ENCODE measurements around the gene PLK2. TPM values are rescaled to one million over a fixed set of nuclear protein-coding genes. Genes with fewer than 3 reads are reported as not detected.

The PLK2 gene
- total RNA-seq, 6 donors from 2014 or later = 29.4 to 82.5 (median 59.2) TPM

DNA sequence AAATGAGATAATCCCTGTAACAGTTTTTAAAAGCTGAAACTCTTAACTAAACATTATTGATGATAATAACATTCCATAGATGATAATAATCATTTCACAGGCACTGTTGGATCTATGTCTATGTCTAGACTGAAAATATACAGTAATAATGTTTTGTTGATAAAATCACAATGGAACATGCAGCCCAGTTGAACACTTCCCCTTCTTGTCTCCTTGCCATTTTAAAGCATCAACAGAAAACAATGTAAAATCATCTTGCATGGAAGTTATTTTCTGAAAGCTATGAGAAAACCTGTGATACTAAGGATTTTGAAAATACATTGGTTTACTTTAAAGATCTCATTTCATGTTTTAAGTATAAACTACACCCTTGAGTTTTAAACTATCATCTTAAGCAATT is 33.3 kb upstream of the PLK2 start:
- Histone ChIP-seq H3K27me3 (no peaks in the 10 kb centered on the region), H3K4me3 (no peak overlapping the region), H3K36me3 (no peaks in the 10 kb centered on the region), H3K27ac (no peak overlapping the region), H3K9me3 (no peaks in the 10 kb centered on the region), H3K4me1 (no peaks in the 10 kb centered on the region)
- ATAC-seq (ENCODE audit: low FRiP score in 2 of 2) = no peak
- DNase-seq = no peak
- TF ChIP-seq POLR2A (IDR thresholded peaks at IDR 0.05) (no peak), EP300 (IDR thresholded peaks at IDR 0.05) (no peak), POLR2AphosphoS5 (IDR thresholded peaks at IDR 0.05) (no peak), CTCF (IDR thresholded peaks at IDR 0.05) (no peak)

DNA sequence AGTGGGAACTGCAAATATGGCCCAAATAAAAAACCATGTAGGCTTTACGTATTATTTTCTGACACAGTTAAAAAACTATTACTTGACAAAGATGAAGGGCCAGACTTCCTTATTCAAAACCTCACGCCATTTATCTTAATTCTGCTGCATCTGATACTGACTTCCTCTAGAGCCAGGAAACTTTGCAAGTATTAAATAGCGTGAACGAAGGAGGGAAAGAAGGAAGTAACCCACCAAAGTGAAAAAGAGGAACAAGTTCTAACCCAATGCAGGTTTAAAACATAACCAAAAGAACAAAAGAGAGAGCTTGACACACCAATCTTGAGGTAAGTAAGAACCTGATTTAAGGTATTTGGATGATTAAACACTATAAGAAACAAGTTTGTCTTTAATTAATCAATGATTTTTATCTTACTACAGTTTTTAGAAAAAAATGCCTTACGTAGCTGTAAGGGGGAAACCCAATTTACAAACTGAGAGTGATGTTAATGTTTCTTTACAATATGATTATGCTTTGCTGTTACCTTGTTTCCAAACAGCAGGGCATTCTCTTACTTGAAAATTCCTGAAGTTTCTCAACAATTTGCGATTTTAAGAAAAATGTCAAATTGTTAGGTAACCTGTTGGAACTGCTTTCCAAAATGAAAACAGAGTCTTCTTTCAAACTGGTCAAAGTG is 31.5 kb upstream of the PLK2 start, which contains the start of gene GAPT:
GAPT (plus strand) TSS at position 220 of the 677 bp plus-strand sequence. CDS start 3,102 bp downstream, outside the sequence.
- TF ChIP-seq POLR2A (IDR thresholded peaks at IDR 0.05) = no peak
- TF ChIP-seq POLR2AphosphoS5 (IDR thresholded peaks at IDR 0.05) = no peak
- TF ChIP-seq EP300 (IDR thresholded peaks at IDR 0.05) = no peak
- no peak for TF ChIP-seq CTCF (IDR thresholded peaks at IDR 0.05)

GRCh38 chr5:58490402-58491050 is 30.6 kb upstream of the PLK2 start:
- Histone ChIP-seq H3K4me3 (no peak overlapping the region), H3K9me3 (no peaks in the 10 kb centered on the region), H3K4me1 (no peaks in the 10 kb centered on the region), H3K36me3 (no peaks in the 10 kb centered on the region), H3K27me3 (no peaks in the 10 kb centered on the region), H3K27ac (no peak overlapping the region)
- DNase-seq = no peak
- no peak for ATAC-seq (ENCODE audit: low FRiP score in 2 of 2)
- no peak for TF ChIP-seq CTCF (IDR thresholded peaks at IDR 0.05)
- TF ChIP-seq EP300 (IDR thresholded peaks at IDR 0.05) = no peak
- no peak for TF ChIP-seq POLR2A (IDR thresholded peaks at IDR 0.05)
- TF ChIP-seq POLR2AphosphoS5 (IDR thresholded peaks at IDR 0.05) = no peak
- WGBS, 2 donors = 53 to 70% methylated on average over 4 of the region's 4 CpGs

More for the DNA sequence above, 31.5 kb upstream of the PLK2 start, which contains the start of gene GAPT:
- no peak for DNase-seq
- H3K27me3 ChIP-seq = no peaks in the 10 kb centered on the region
- no peaks in the 10 kb centered on the region for H3K36me3 ChIP-seq
- H3K27ac ChIP-seq = peak within 1 kb of the TSS in 1 of 4 donors; percentile 36
- H3K4me3 ChIP-seq = peak within 1 kb of the TSS in 1 of 4 donors; percentile 3
- peak in 1 of 2 donors; percentile 70 for ATAC-seq (ENCODE audit: low FRiP score in 2 of 2)
- H3K4me1 ChIP-seq = no peaks in the 10 kb centered on the region
- no peaks in the 10 kb centered on the region for H3K9me3 ChIP-seq
- WGBS, 2 donors = 43 to 58% methylated on average over 6 of the region's 6 CpGs

DNA sequence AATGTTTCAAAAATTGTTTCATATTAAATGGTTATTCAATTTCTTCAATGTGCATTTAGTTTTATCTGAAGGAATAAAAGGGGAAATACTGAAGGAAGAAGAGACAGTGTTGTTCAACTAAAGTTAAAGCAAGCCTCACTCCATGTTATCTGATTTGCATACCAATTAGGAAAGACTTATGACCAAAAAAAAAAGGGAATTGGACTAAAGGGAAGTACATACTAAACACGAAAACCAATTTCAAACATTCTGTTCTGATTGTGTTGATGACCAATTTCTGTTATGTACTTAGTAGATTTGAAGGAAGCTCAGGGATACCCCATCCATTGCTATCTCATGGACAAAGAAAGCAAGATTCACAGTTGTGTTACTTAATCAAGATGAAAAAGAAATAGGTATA is 26.4 kb upstream of the PLK2 start:
- H3K4me1 ChIP-seq = no peaks in the 10 kb centered on the region
- no peaks in the 10 kb centered on the region for H3K9me3 ChIP-seq
- no peaks in the 10 kb centered on the region for H3K27me3 ChIP-seq
- WGBS, 2 donors = 64 to 76% methylated on average over 1 of the region's 1 CpG
- TF ChIP-seq EP300 (IDR thresholded peaks at IDR 0.05) (no peak), POLR2AphosphoS5 (IDR thresholded peaks at IDR 0.05) (no peak), CTCF (IDR thresholded peaks at IDR 0.05) (no peak), POLR2A (IDR thresholded peaks at IDR 0.05) (no peak)
- DNase-seq (no peak), ATAC-seq (ENCODE audit: low FRiP score in 2 of 2) (no peak)
- H3K4me3 ChIP-seq = no peak overlapping the region
- no peak overlapping the region for H3K27ac ChIP-seq
- H3K36me3 ChIP-seq = no peaks in the 10 kb centered on the region
